Cardiac septum (tissue), 1 donor: ENCODE results near the gene ATE1. TPM values are rescaled to one million over a fixed set of nuclear protein-coding genes. Genes with fewer than 3 reads are reported as not detected.

Experiments used
- DNase-seq: peaks from one replicate; pipeline ENCODE4 v3.0.0-alpha.2; 2020; ENCODE audit warnings: low spot score
- intact Hi-C: fragments of 100-400 bp; cut with DNase I; formaldehyde crosslinking; loops from one replicate; pipeline ENCODE4 v1.14.0; 2022
- total RNA-seq: library from RNA; stranded (reverse); fragmentation: NEBNext Ultra II Directional; extraction: Animal tissue kit (Norgen Biotek cat#: 25700); gene quantifications from one replicate; pipeline ENCODE4 v1.2.1, GENCODE V29; 2021
- donor health status: DM: no; HTN: no; CAD: no.

The ATE1 gene
- total RNA-seq, 1 donor from 2014 or later: 38.1 TPM

DNA sequence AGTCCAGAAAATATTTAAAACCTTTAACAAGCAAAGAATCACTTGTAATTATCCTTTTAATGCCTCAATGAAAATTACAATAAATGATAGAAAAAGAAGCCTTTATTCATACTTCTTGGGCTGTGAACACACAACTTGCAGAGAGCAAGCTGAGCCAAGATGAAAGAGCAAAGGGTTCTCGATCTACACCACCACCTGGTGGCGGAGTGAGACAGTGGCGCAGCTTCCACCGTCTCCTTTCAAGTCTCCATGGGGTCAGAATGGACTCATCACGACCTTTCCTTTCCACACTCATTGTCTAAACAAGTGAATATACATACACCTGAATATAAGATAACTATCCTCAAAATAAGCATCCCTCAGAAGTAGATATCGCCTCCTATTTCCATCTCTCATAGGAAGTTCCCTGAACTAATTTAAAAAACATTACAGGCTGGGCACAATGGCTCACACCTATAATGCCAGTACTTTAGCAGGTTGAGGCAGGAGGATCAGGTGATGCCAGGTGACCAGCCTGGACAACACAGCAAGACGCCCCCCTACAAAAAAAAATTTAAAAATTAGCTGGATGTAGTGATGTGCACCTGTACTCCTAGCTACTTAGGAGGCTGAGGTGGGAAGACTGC lies 40.7 kb downstream of the ATE1 start:
- intact Hi-C loops: loop anchor here (5.0 kb wide), 2 partner anchors 65 to 945 kb away; no protein-coding TSS in a partner anchor
- DNase-seq: no peak

GRCh38 chr10:121886181-121886580 lies 41.6 kb downstream of the ATE1 start:
- intact Hi-C loops: loop anchor here (5.0 kb wide), 2 partner anchors 64 to 944 kb away; no protein-coding TSS in a partner anchor
- DNase-seq: no peak

- intact Hi-C loops: no loop called here
These were observed 46.9 kb downstream of the ATE1 start for GRCh38 chr10:121880895-121881294.

DNA sequence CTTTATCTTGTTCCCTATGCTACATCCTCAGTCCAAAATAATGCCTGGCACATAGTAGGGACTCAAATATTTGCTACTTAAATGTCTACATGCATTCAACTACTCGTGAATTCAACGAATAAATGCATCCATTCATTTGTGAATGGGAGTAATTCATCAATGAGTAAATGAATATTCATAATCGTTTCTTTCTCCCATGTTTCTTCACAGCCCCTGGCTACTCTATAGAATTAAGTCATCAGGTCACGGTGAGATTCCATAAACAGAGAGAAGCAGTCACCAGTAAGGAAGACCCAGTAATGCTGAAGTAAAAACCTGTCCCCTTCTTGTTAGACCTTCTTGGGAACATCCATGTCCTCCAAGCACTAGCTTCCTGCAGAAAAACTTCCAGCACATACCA lies 48.4 kb downstream of the ATE1 start:
- intact Hi-C loops: no loop called here
- no peak for DNase-seq

More at GRCh38 chr10:121880895-121881294, 46.9 kb downstream of the ATE1 start:
- no peak for DNase-seq

GRCh38 chr10:121873236-121873635 lies 54.6 kb downstream of the ATE1 start:
- DNase-seq: no peak
- intact Hi-C loops: no loop called here

GRCh38 chr10:121870413-121870812 lies 57.4 kb downstream of the ATE1 start:
- intact Hi-C loops: no loop called here
- no peak for DNase-seq

GRCh38 chr10:121865554-121865953 lies 62.3 kb downstream of the ATE1 start:
- DNase-seq: no peak
- intact Hi-C loops: no loop called here

DNA sequence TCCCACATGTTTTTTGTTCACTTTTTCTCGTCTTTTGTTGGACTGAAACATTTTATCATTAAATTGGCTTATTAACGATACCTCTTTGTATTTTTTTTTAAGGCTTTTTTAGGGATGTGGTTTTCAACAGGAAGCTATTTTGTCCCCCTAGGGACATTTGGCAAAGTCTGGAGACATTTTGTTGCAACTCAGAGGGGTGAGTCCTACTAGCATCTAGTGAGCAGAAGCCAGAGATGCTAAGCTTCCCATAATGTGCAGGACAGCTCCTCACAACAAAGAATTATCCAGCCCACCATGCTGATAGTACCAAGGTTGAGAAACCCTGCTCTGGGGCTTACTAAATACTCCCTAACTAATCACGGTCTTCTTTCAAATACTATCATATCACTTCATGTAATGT lies 63.2 kb downstream of the ATE1 start:
- DNase-seq: no peak
- intact Hi-C loops: no loop called here

GRCh38 chr10:121864168-121864567 lies 63.7 kb downstream of the ATE1 start:
- no peak for DNase-seq
- intact Hi-C loops: no loop called here

DNA sequence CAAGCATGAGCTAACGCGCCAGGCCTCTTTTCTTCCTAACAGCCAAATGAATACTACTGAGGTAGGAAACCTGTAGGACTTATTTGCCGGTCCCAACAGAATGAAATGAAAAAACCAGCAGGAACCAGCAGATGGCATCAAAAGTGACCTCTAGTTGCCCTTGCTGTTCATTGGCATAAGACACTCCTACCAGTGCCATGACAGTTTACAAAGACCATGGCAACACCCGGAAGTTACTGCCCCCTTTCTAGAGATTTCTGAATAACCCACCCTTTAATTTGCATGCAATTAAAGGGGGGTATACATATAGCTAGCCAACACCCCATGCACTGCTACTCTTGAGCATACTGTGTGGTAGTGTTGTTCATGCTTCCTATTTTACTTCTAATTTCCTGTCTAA lies 65.2 kb downstream of the ATE1 start:
- DNase-seq: no peak
- intact Hi-C loops: no loop called here

DNA sequence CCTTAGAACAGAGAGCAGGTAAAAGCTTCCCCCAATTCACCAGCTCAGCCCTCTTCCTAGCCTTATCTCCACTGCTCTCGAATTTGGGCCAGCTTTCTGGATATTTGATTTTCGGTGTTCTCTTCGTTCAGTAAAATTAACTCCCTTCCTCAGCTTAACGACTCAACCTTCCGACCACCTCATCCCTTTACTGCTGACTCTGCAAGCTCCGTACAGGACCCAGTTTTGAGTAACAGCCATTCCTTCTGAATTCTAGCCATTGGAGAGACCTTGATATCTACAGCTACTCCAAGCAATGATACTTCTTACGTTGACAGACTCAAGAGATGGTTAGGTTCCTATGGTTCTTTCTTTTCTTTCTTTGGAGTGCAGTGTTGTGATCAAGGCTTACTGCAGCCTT lies 65.8 kb downstream of the ATE1 start:
- no peak for DNase-seq
- intact Hi-C loops: no loop called here

- intact Hi-C loops: no loop called here
- no peak for DNase-seq
These were observed 67.0 kb downstream of the ATE1 start for GRCh38 chr10:121860810-121861209.

- intact Hi-C loops: no loop called here
- DNase-seq: no peak
These were observed 72.9 kb downstream of the ATE1 start for GRCh38 chr10:121854809-121855445.

DNA sequence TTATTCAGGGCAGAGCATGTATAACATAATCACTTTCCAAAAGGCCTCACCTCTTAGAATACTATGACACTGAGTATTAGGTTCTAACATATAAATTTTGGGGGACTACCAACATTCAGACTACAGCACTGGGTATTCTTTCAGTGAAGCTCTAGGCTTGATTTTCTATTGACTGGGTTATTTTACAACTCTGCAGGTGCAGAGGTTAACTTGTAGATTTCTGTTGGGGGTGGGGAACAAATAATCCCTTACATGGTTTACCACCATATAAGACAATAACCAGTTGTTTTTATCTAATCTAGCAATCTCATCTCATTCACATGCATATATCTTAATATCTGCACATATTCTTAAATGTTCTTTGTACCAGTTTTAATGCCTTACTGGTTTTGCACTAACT lies 73.9 kb downstream of the ATE1 start:
- intact Hi-C loops: no loop called here

DNA sequence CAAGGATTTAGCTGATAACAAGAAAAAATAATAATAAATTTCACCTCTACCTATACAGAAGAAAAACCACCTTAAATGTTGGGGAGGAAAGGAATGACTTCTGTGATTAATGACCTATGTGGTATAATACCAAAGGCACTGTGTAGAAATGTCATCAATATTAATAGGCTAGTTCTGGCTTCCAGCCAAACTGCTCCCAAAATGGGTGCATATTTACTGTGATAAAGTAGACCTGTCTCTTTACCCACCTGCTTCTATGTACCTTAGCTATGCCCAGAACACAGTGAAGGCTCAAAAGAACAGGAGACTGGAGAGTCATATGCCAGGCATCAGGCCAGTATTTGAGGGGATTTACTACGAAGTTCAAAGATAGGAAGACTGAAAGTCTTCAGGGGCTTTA lies 76.0 kb downstream of the ATE1 start:
- intact Hi-C loops: no loop called here
- no peak for DNase-seq

More for the DNA sequence above, 73.9 kb downstream of the ATE1 start:
- no peak for DNase-seq

DNA sequence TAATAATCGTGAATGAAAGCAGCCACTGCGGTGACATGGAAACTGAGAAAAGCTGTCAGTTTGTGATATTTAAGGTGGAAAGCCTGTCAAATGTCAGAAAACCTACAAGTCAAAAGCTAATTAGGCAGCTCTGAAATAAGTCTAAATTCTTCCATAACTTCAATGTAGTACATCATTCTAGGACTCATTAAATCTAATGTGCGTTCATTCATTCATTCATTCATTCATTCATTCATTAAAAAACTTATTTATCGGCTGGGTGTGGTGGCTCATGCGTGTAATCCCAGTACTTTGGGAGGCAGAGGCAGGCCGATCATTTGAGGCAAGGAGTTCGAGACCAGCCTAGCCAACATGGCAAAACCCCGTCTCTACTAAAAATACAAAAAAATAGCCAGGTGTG lies 79.7 kb downstream of the ATE1 start:
- intact Hi-C loops: no loop called here
- no peak for DNase-seq

- intact Hi-C loops: no loop called here
- no peak for DNase-seq
These were observed 81.3 kb downstream of the ATE1 start for GRCh38 chr10:121846555-121846954.

DNA sequence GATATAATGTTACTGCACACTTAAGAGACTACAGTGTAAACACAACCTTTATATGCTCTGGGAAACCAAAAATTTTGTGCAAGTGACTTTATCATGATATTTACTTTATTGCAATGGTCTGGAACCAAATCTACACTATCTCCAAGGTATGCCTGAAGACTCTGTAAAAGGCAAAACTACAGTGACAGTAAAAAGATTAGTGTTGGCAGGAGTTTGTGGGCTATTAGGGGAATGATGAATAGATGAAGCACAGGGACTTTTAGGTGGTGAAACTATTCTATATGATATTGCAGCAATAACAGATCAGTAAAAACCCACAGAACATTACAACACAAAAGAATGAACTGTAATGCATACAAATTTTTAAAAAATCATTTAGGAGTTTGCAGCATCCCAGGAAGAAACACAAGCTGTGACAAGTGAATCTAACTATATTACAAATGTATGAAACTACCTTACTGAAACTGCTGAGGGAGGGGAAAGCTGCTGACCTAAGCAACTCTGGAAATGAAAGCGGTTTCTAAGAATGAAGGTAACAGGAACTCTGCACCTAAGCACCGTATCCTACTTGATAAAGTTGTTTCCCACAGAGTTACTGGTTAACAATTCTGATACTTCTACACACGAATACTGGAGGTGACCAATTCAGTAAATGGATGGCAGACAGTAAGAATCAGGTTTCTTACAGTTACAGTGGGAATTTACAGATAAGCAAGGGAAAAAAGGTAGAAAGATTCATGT lies 82.6 kb downstream of the ATE1 start:
- intact Hi-C loops: no loop called here
- no peak for DNase-seq

DNA sequence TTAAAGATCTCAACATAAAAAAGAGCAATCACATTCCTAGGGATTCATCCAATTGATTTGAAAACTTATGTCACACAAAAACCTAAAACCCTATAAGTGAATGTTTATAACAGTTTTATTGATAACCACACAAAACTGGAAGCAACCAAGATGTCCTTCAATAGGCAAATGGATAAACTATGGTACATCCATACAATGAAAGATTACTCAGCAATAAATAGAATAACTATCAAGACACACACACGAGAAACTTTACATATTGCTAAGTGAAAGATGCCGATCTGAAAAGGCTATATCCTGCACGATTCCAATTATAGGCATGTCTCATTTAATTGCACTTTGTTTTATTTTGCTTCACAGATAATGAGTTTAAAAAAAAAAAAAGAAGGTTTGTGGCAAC lies 83.3 kb downstream of the ATE1 start:
- intact Hi-C loops: no loop called here
- no peak for DNase-seq

DNA sequence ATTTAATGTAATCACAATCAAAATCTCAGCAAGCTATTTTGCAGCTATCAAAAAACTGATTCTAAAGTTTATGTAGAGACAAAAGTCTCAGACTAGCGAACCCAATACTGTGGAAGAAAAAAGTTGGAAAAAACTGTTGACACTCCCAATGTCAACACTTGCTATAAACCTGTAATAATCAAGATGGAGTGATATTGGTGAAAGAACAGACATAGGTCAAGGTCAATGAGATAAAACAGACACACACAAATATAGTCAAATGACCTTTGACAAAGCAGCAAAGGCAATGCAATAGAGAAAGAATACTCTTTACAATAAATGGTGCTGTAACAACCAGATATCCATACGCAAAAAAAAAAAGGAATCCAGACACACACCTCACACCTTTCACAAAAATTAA lies 84.5 kb downstream of the ATE1 start:
- intact Hi-C loops: no loop called here
- DNase-seq: no peak

DNA sequence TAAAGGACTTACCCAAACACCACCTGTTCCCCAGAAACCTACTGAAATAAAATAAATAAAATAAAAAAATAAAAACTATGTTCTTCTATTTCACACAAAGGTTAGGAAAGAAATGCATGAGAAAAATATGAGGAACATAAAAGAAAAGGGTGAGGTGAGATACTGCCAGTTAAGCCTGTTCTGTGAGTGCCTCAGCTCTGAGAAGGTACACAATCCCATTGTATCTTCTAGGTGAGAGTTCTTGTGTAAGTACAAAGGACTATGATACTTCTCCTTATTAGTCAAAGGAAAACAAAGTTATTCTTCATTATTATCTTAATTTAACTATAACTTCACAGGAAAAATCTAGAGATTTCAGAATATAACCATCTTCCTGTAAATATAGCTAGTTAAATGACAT lies 86.0 kb downstream of the ATE1 start:
- DNase-seq: no peak
- intact Hi-C loops: no loop called here
